Fibroblast of the aortic adventitia (primary cell): Measurements from ENCODE around the gene CSMD2. TPM values are rescaled to one million over a fixed set of nuclear protein-coding genes. Genes with fewer than 3 reads are reported as not detected.

Experiments used
- DNase-seq: peaks from one replicate; pipeline ENCODE4 v3.0.0-alpha.2; 2010; ENCODE audit warnings: low read depth
- H3K4me3 ChIP-seq: 2 replicates; pipeline ENCODE4 v1.5.1; 2011; ENCODE audit warnings: low read depth, mild to moderate bottlenecking, control low read depth, low read length, moderate library complexity
- CTCF ChIP-seq: IDR thresholded peaks from 2 replicates; pipeline ENCODE4 v1.5.1; 2011; ENCODE audit warnings: mild to moderate bottlenecking, low read length, control low read depth, inconsistent platforms; ENCODE audit not compliant: insufficient read depth
- total RNA-seq: library from RNA; depleted of rRNA; stranded (reverse); fragments of >200 nt; gene quantifications from 2 replicates; pipeline ENCODE4 v1.2.3, GENCODE V29; 2012; ENCODE audit warnings: low replicate concordance

The CSMD2 gene
- total RNA-seq, 1 donor = 6.6 TPM

GRCh38 chr1:33903210-33903589 is 261.8 kb downstream of the CSMD2 start:
- no peak for TF ChIP-seq CTCF
- peak; percentile 42 for DNase-seq
- H3K4me3 ChIP-seq = no peak overlapping the region

GRCh38 chr1:33902486-33903209 is 262.4 kb downstream of the CSMD2 start:
- H3K4me3 ChIP-seq = no peak overlapping the region
- no peak for TF ChIP-seq CTCF
- peak; percentile 33 for DNase-seq

GRCh38 chr1:33899746-33900145 is 265.3 kb downstream of the CSMD2 start:
- TF ChIP-seq CTCF = no peak
- no peak overlapping the region for H3K4me3 ChIP-seq
- DNase-seq = no peak

- no peak for TF ChIP-seq CTCF
- DNase-seq = no peak
- H3K4me3 ChIP-seq = no peak overlapping the region
These were observed 266.1 kb downstream of the CSMD2 start for GRCh38 chr1:33898881-33899280.

GRCh38 chr1:33898406-33898805 is 266.6 kb downstream of the CSMD2 start:
- no peak for TF ChIP-seq CTCF
- no peak overlapping the region for H3K4me3 ChIP-seq
- no peak for DNase-seq

GRCh38 chr1:33897092-33897725 is 267.8 kb downstream of the CSMD2 start:
- DNase-seq = peak; percentile 32
- no peak overlapping the region for H3K4me3 ChIP-seq
- TF ChIP-seq CTCF = no peak
